Hepatocyte (in vitro differentiated cells): ENCODE data around the gene SYTL3. TPM values are rescaled to one million over a fixed set of nuclear protein-coding genes. Genes with fewer than 3 reads are reported as not detected.

Experiments used
- DNase-seq: peaks from one replicate; pipeline ENCODE4 v3.0.0-alpha.2; 2016; ENCODE audit warnings: low spot score
- H2AFZ ChIP-seq: fragments of 200-600 bp; sonication (generic); 2 replicates; pipeline ENCODE4 v1.6.0; 2016; ENCODE audit warnings: antibody characterized with exemption, mild to moderate bottlenecking
- H3K27ac ChIP-seq: fragments of 200-600 bp; sonication (generic); 2 replicates; pipeline ENCODE4 v1.5.1; 2016; ENCODE audit warnings: mild to moderate bottlenecking
- H3K27me3 ChIP-seq: fragments of 200-600 bp; sonication (generic); 2 replicates; pipeline ENCODE4 v1.6.1; 2016
- H3K36me3 ChIP-seq: fragments of 200-600 bp; sonication (generic); replicated peaks from 2 replicates; pipeline ENCODE4 v1.5.1; 2016; ENCODE audit warnings: low read depth; ENCODE audit not compliant: insufficient read depth
- H3K4me1 ChIP-seq: fragments of 200-600 bp; sonication (generic); 2 replicates; pipeline ENCODE4 v1.5.1; 2016; ENCODE audit warnings: mild to moderate bottlenecking, moderate library complexity; ENCODE audit not compliant: insufficient read depth
- H3K4me2 ChIP-seq: fragments of 200-600 bp; sonication (generic); 2 replicates; pipeline ENCODE4 v1.6.0; 2016
- H3K4me3 ChIP-seq: fragments of 200-600 bp; sonication (generic); 2 replicates; pipeline ENCODE4 v1.5.1; 2016; ENCODE audit warnings: mild to moderate bottlenecking
- H3K79me2 ChIP-seq: fragments of 200-600 bp; sonication (generic); 2 replicates; pipeline ENCODE4 v1.6.0; 2017; ENCODE audit warnings: mild to moderate bottlenecking
- H3K9me2 ChIP-seq: fragments of 200-600 bp; sonication (generic); replicated peaks from 2 replicates; pipeline ENCODE4 v1.6.0; 2017; ENCODE audit warnings: mild to moderate bottlenecking; ENCODE audit not compliant: insufficient read depth
- H3K9me3 ChIP-seq: fragments of 200-600 bp; sonication (generic); 2 replicates; pipeline ENCODE4 v1.5.1; 2016; ENCODE audit warnings: low read depth, mild to moderate bottlenecking
- H4K20me1 ChIP-seq: fragments of 200-600 bp; sonication (generic); 2 replicates; pipeline ENCODE4 v1.6.0; 2016; ENCODE audit warnings: mild to moderate bottlenecking; ENCODE audit not compliant: insufficient read depth, poor library complexity, severe bottlenecking
- CTCF ChIP-seq: fragments of 200-600 bp; sonication (generic); IDR thresholded peaks from 2 replicates; pipeline ENCODE4 v1.5.1; 2016; ENCODE audit warnings: antibody characterized with exemption, mild to moderate bottlenecking; ENCODE audit not compliant: poor library complexity
- EZH2 ChIP-seq: fragments of 200-600 bp; sonication (generic); IDR thresholded peaks from 2 replicates; pipeline ENCODE4 v1.6.1; 2016; ENCODE audit warnings: antibody characterized with exemption, mild to moderate bottlenecking, borderline replicate concordance
- EZH2phosphoT487 ChIP-seq: fragments of 200-600 bp; sonication (generic); IDR thresholded peaks from one replicate; pipeline ENCODE4 v1.6.1; 2018; ENCODE audit warnings: antibody characterized with exemption, mild to moderate bottlenecking, low read depth, moderate library complexity; ENCODE audit not compliant: unreplicated experiment, severe bottlenecking
- WGBS: methylation state at CpG from one replicate; pipeline ENCODE4 v1.1.6; 2016; ENCODE audit warnings: low lambda C conversion rate; ENCODE audit errors: missing lambda C conversion rate; 5-methylcytosine and 5-hydroxymethylcytosine counted together
- polyA plus RNA-seq: library from polyadenylated mRNA; unstranded; fragments of >200 nt; fragmentation: Nextera tagmentation; extraction: Ambion mirVana; gene quantifications from 2 replicates; pipeline ENCODE4 v1.2.1, GENCODE V29; 2016
- total RNA-seq: library from RNA; depleted of rRNA; stranded (reverse); fragments of >200 nt; gene quantifications from 2 replicates; pipeline ENCODE4 v1.2.3, GENCODE V29; 2014

SYTL3 gene
- total and polyA plus RNA-seq, 2 experiments from 2014 or later, result 1.4 to 1.5 TPM

- Histone ChIP-seq H3K4me3 (no peak overlapping the region), H3K9me3 (no peaks in the 10 kb centered on the region), H3K27me3 (no peaks in the 10 kb centered on the region), H4K20me1 (no peaks in the 10 kb centered on the region), H3K4me2 (no peak overlapping the region), H3K4me1 (peaks cover 11% of the 10 kb centered on the region), H2AFZ (no peak overlapping the region), H3K36me3 (no peaks in the 10 kb centered on the region), H3K79me2 (peaks cover 21% of the 10 kb centered on the region), H3K9me2 (no peaks in the 10 kb centered on the region), H3K27ac (no peak overlapping the region)
- 90% methylated on average over 7 of the region's 7 CpGs for WGBS
- TF ChIP-seq CTCF (no peak), EZH2 (no peak), EZH2phosphoT487 (no peak)
- DNase-seq, result no peak
Measured at GRCh38 chr6:158635427-158636073, 14.3 kb upstream of the SYTL3 start.

- Histone ChIP-seq H3K9me2 (no peaks in the 10 kb centered on the region), H3K27ac (no peak overlapping the region), H3K4me1 (peaks cover 7% of the 10 kb centered on the region), H3K36me3 (no peaks in the 10 kb centered on the region), H3K9me3 (no peaks in the 10 kb centered on the region), H2AFZ (no peak overlapping the region), H3K79me2 (peaks cover 33% of the 10 kb centered on the region), H4K20me1 (peaks cover 5% of the 10 kb centered on the region), H3K4me3 (no peak overlapping the region), H3K4me2 (no peak overlapping the region), H3K27me3 (no peaks in the 10 kb centered on the region)
- TF ChIP-seq CTCF, result no peak
- TF ChIP-seq EZH2phosphoT487, result no peak
- TF ChIP-seq EZH2, result no peak
- WGBS, result 97% methylated on average over 8 of the region's 8 CpGs
- no peak for DNase-seq
Measured at GRCh38 chr6:158636778-158637177, 13.1 kb upstream of the SYTL3 start.

- no peak overlapping the region for H3K4me2 ChIP-seq
- DNase-seq, result no peak
- 87% methylated on average over 3 of the region's 3 CpGs for WGBS
- H3K9me3 ChIP-seq, result no peaks in the 10 kb centered on the region
- H3K79me2 ChIP-seq, result peaks cover 49% of the 10 kb centered on the region
- H3K27ac ChIP-seq, result no peak overlapping the region
- TF ChIP-seq CTCF, result no peak
- TF ChIP-seq EZH2, result no peak
- no peak for TF ChIP-seq EZH2phosphoT487
- no peak overlapping the region for H2AFZ ChIP-seq
- H3K27me3 ChIP-seq, result no peaks in the 10 kb centered on the region
- peaks cover 9% of the 10 kb centered on the region for H4K20me1 ChIP-seq
- H3K4me3 ChIP-seq, result no peak overlapping the region
- H3K4me1 ChIP-seq, result peaks cover 17% of the 10 kb centered on the region
- H3K9me2 ChIP-seq, result no peaks in the 10 kb centered on the region
- H3K36me3 ChIP-seq, result no peaks in the 10 kb centered on the region
Measured at GRCh38 chr6:158638324-158638854, 11.5 kb upstream of the SYTL3 start.
